CD4-positive, alpha-beta T cell treated with Interleukin-1 beta for 1 hour (primary cell): ENCODE data around the gene CNTNAP2.
"Not testable (repeated sequence)": the region's sequence is repeated elsewhere in the genome, so short reads cannot be mapped to it uniquely, and the experiment has no call there.

ENCODE experiments used
- DNase-seq, 2 donors: peaks; one replicate each; pipeline ENCODE4 v3.0.0-alpha.2; 2020 to 2022

The CNTNAP2 gene

GRCh38 chr7:147048864-147049263, 932.3 kb downstream of the CNTNAP2 start:
- no peak for DNase-seq

DNA sequence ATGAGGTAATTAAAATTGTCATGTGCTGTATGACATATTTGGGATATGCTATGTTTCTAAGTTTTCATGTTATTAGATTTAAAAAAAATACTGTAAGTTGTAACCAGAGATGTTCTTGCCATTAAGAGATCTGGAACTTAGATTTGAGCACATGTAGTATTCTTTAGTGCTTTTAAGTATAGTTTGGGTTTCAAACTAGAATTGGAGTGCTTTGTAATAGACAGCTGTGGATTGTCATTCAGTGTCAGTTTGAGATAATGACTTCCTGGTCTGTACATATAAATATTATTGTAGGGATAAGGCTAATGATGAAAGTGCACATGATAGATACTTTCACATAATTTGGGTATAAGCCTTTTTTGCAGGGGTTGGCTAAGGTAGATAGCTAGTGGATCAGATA, 936.2 kb downstream of the CNTNAP2 start:
- no peak for DNase-seq

- no peak for DNase-seq
Observed at GRCh38 chr7:147053746-147054145, 937.1 kb downstream of the CNTNAP2 start.

DNA sequence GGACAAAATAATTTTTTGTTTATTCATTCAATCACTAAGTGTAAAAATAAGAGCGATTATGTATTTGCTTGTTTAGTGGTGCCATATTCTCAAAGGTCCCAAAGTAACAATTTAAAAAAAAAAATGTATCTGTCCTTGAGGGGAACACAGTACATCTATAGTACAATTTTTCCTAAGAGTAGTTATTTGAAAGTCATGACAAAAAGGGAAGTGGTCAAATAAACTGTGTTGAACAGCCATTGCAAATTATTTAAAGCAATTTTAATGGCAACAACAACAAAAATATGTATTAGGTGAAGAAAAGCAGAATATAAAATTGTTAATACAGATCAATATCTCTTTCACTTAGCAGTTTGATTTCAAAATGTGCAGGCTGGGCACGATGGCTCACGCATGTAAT, 943.5 kb downstream of the CNTNAP2 start:
- DNase-seq, result no peak

- DNase-seq, result no peak
Observed at GRCh38 chr7:147062897-147063296, 946.3 kb downstream of the CNTNAP2 start.

DNA sequence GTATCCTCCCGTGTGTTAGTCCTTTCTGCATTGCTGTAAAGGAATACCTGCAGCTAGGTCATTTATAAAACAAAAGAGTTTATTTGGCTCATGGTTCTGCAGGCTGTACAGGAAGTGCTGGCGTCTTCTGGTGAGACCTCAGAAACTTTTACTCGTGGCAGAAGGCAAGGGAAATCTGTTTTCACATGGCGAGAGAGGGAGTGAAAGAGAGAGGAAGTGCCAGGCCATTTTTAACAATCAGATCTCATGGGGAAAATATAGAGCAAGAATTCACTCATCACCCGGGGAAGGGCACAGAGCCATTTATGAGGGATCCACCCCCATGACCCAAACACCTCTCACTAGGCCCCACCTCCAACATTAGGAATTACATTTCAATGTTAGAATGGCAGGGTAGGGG, 952.2 kb downstream of the CNTNAP2 start:
- DNase-seq, result no peak

- no peak for DNase-seq
Observed at GRCh38 chr7:147069771-147070170, 953.2 kb downstream of the CNTNAP2 start.

DNA sequence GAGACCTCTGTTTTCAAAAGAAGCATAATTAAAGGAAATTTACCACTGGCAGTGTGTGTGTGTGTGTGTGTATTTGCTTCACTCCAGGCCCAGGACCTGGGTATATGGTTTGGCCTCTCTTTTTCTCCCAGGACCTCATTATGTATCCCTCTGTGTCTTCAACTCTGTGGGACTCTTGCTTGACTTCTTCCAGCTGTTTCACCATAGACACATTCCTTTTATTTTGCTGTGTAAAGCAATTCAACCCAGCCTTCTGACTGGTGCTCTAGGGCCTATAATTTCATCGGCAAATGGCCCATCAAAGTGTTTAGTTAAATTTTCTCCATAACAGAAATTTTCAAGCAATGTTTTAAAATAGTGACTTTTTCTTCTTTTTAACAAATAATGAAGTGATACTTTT, 954.3 kb downstream of the CNTNAP2 start:
- DNase-seq, result no peak

GRCh38 chr7:147071536-147071935, 954.9 kb downstream of the CNTNAP2 start:
- no peak for DNase-seq

- no peak for DNase-seq
Observed at GRCh38 chr7:147078312-147078711, 961.7 kb downstream of the CNTNAP2 start.

GRCh38 chr7:147079083-147079482, 962.5 kb downstream of the CNTNAP2 start:
- no peak for DNase-seq

DNA sequence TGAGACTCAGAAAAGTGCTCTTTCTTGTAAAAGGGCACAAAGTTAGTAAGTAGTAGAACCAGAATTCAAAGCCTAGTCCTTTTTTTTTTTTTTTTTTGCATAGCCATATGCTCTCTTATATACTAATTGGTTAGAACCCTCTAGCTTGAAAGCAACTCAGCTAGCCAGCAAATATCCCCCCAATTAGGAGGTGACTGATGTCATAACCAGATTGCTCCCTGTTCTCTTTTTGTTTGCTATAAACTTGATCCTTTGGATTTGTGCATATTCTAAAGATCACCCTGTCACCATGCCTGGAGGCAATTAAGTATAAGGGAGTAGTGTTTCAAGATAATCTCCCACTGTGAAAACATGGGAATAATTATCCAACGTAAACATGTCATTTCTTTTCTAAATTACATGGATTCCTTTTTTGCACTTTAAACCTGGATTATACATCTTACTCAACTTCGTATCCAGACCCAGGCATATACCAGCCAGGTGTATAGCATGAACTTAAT, 963.4 kb downstream of the CNTNAP2 start:
- DNase-seq, result no peak

GRCh38 chr7:147081117-147081516, 964.5 kb downstream of the CNTNAP2 start:
- no peak for DNase-seq

DNA sequence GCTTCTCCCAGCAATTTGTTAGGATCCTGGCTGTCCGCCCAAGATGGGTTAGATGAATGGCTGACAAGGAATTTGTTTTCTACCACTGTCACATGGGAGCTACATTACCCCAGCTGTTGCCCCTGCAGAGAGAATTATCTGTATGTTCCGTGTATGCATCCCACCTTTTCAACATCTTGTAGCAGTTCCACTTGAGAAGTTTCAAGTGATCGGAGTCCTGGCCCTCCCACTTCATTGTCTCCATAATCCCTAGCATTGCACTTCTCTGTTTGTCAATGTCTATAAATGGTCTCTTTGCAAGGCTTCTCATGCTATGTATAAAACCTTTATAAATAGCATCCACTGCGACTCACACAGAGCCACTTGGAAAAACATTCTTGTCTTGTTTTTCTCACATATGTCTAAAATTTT, 972.5 kb downstream of the CNTNAP2 start:
- no peak for DNase-seq

GRCh38 chr7:147089608-147090007, 973.0 kb downstream of the CNTNAP2 start:
- no peak for DNase-seq

DNA sequence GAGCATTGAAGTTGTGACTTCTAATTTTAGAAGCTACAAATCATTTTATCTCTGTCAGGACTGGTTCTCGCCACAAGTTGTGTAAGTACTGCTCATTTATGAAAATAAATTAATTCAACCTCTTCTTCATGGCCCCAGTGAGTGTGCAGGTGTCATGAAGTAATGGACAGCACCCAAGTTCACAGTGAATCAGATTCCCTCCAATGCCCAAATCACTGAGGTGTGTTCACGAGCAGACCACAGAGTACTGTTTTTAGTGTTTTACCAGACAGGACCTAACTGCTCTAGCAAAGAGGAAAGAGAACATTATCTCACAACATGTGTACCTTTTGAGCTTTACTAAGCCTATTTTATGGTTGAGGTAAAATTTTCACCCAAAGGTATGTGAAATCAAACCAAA, 980.0 kb downstream of the CNTNAP2 start:
- DNase-seq, result no peak

DNA sequence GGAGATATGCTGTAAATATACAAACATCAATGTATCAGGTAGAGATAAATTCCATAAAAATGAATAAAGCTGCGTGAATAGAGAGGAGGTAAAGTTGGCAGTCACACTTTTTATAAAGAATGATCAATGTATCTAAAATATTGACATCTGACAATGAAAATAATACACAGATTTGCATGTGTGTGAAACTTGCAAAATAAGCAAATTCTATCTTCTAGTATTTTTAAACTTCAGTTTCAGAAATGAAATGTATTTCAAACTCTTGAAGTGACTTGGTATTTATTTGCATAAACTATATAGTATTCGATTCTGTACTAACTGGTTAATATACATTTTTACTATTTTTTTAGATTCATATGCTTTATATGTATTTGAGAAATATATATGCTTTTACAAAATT, 986.6 kb downstream of the CNTNAP2 start:
- no peak for DNase-seq

- no peak for DNase-seq
Observed at GRCh38 chr7:147106746-147107145, 990.1 kb downstream of the CNTNAP2 start.

DNA sequence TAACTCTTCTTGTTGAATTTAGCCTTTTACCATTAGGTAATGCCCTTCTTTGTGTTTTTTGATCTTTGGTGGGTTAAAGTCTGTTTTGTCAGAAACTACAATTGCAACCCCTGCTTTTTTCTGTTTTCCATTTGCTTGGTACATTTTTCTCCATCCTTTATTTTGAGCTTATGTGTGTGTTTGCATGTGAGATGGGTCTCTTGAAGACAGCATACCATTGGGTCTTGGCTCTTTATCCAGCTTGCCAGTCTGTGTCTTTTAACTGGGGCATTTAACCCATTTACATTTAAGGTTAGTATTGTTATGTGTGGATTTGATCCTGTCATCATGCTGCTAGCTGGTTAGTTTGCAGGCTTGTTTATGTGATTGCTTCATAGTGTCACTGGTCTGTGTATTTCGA, 997.9 kb downstream of the CNTNAP2 start:
- DNase-seq, result not testable (repeated sequence)

GRCh38 chr7:147136352-147136751, 1019.8 kb downstream of the CNTNAP2 start:
- DNase-seq, result no peak

DNA sequence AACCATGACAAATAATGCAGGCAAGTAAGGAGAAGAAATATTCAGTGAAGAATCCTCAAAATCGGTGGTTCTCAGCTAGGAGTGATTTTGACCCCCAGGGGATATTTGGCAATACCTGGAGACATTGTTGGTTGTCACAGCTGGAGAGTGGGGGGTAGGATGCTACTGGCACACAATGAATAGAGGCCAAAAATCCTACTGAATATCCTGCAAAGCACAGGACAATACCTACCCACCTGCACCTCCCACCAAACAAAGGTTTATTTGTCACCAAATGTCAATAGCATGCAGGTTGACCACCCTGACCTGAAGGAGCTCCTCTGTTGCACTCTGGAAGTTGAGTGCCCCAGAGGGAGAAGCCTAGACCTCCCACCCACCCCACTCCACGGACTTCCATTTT, 1028.6 kb downstream of the CNTNAP2 start:
- DNase-seq, result no peak

- no peak for DNase-seq
Observed at GRCh38 chr7:147146169-147146568, 1029.6 kb downstream of the CNTNAP2 start.

- DNase-seq, result no peak
Observed at GRCh38 chr7:147151661-147152060, 1035.1 kb downstream of the CNTNAP2 start.

GRCh38 chr7:147153571-147153970, 1037.0 kb downstream of the CNTNAP2 start:
- DNase-seq, result no peak

- no peak for DNase-seq
Observed at GRCh38 chr7:147161405-147161804, 1044.8 kb downstream of the CNTNAP2 start.
